ENCODE results near the gene SMIM44. TPM values are rescaled to one million over a fixed set of nuclear protein-coding genes. Genes with fewer than 3 reads are reported as not detected.
A peak's percentile ranks its signal among the peaks of the same experiment; 100 is the strongest.

SMIM44 gene
- total RNA-seq, 1 experiment from 2014 or later = not detected

- H2AK5ac ChIP-seq (ENCODE audit: insufficient read length, low read length) = no peak overlapping the region
- H3K9me3 ChIP-seq (ENCODE audit: control insufficient read depth, low read depth, low read length) = no peaks in the 10 kb centered on the region
- no peak overlapping the region for H4K8ac ChIP-seq (replicated peaks; ENCODE audit: insufficient read length, low read depth, low read length)
- no peak overlapping the region for H2BK15ac ChIP-seq (ENCODE audit: low read depth, low read length)
- Mint-ChIP-seq H3K27me3 (ENCODE audit: low read depth) (no peaks in the 10 kb centered on the region; the same call in 1 of the 2 replicates), H3K27ac (peak overlapping the region in 2 of 3 experiments; percentile 59 to 75; a peak in 4 of 7 replicates), H3K4me1 (peaks cover 9 to 17% of the 10 kb centered on the region in 2 experiments), H3K4me3 (peak overlapping the region; percentile 15 to 46; a peak in 3 of 5 replicates), H3K9me3 (no peaks in the 10 kb centered on the region), H3K36me3 (ENCODE audit: insufficient read depth in 1 of 3, low read depth in 3 of 3) (no peaks in the 10 kb centered on the region)
- H3K79me2 ChIP-seq (ENCODE audit: insufficient read depth, low read length) = no peaks in the 10 kb centered on the region
- H3T11ph ChIP-seq (ENCODE audit: low read length) = no peak overlapping the region
- peak; percentile 85 for DNase-seq
- H2BK5ac ChIP-seq (ENCODE audit: insufficient read length, low read length) = no peak overlapping the region
- no peak overlapping the region for H3K14ac ChIP-seq (ENCODE audit: insufficient read depth, low read length)
- H3K79me1 ChIP-seq (ENCODE audit: insufficient read depth, low read depth, low read length, poor library complexity, severe bottlenecking) = no peaks in the 10 kb centered on the region
- no peak overlapping the region for H2BK20ac ChIP-seq (ENCODE audit: low read depth, low read length, poor library complexity, severe bottlenecking)
- H2AFZ ChIP-seq (ENCODE audit: low read length) = no peak overlapping the region
- no peak overlapping the region for H2BK12ac ChIP-seq (ENCODE audit: insufficient read length, low read depth, low read length)
- H2BK120ac ChIP-seq (ENCODE audit: low read depth, low read length, poor library complexity, severe bottlenecking) = no peak overlapping the region
- TF ChIP-seq CTCF (conservative IDR thresholded peaks at IDR 0.05) = no peak
- no peaks in the 10 kb centered on the region for H3K27me3 ChIP-seq (ENCODE audit: insufficient read depth, low read length)
- no peak overlapping the region for H3K4ac ChIP-seq (ENCODE audit: low read depth, low read length)
- no peak overlapping the region for H3K9ac ChIP-seq (ENCODE audit: extremely low read depth, insufficient read length, low read length)
- peak overlapping the region; percentile 0 for H3K18ac ChIP-seq (ENCODE audit: insufficient read length, low read depth, low read length)
- no peak overlapping the region for H4K91ac ChIP-seq (ENCODE audit: insufficient read length, low read depth, low read length)
- H4K20me1 ChIP-seq (ENCODE audit: control insufficient read depth, insufficient read depth, insufficient read length) = no peaks in the 10 kb centered on the region
- H4K5ac ChIP-seq (ENCODE audit: insufficient read length, low read depth, low read length) = no peak overlapping the region
- H3K56ac ChIP-seq (ENCODE audit: insufficient read length, low read depth, low read length) = no peak overlapping the region
- no peaks in the 10 kb centered on the region for H3K23me2 ChIP-seq (ENCODE audit: insufficient read length, low read depth, low read length, poor library complexity, severe bottlenecking)
- no CpG with 5 or more reads among the region's 33 CpGs for WGBS (ENCODE audit: extremely low coverage, insufficient read length, low lambda C conversion rate)
- H3K4me2 ChIP-seq (ENCODE audit: insufficient read depth, insufficient read length, low read length) = peak overlapping the region; percentile 4
- no peak overlapping the region for H3K23ac ChIP-seq (ENCODE audit: insufficient read length, low read depth, low read length)
- no peaks in the 10 kb centered on the region; the same call in 1 of the 2 replicates for H3K4me1 ChIP-seq (ENCODE audit: insufficient read depth, low read length)
- H3K27ac ChIP-seq (ENCODE audit: insufficient read length, low read depth, low read length) = no peak overlapping the region
These were observed 39.2 kb downstream of the SMIM44 start for GRCh38 chr19:3443840-3444694.
